Endothelial cell of umbilical vein (primary cell): ENCODE measurements around the gene CCL17.

Source experiments
- EZH2 ChIP-seq: IDR thresholded peaks from 2 replicates; pipeline ENCODE4 v1.6.1; 2012; ENCODE audit warnings: borderline replicate concordance, low read depth, mild to moderate bottlenecking, moderate library complexity, low read length, inconsistent platforms; ENCODE audit not compliant: severe bottlenecking
- FOS ChIP-seq: IDR thresholded peaks from 2 replicates; pipeline ENCODE4 v1.6.1; 2011; ENCODE audit warnings: mild to moderate bottlenecking, low read length, moderate library complexity, borderline replicate concordance; ENCODE audit not compliant: insufficient read depth
- GATA2 ChIP-seq: IDR thresholded peaks from 2 replicates; pipeline ENCODE4 v1.7.0; 2011; ENCODE audit warnings: low read depth, mild to moderate bottlenecking, moderate library complexity, mixed read lengths, low read length; ENCODE audit not compliant: insufficient read length, insufficient read depth
- JUN ChIP-seq: IDR thresholded peaks from 2 replicates; pipeline ENCODE4 v1.6.1; 2011; ENCODE audit warnings: borderline replicate concordance, low read depth; ENCODE audit not compliant: insufficient read length, insufficient read depth
- POLR2A ChIP-seq: IDR thresholded peaks from 2 replicates; pipeline ENCODE4 v1.6.1; 2012; ENCODE audit warnings: low read depth, mild to moderate bottlenecking, control low read depth, low read length
- POLR2AphosphoS5 ChIP-seq: IDR thresholded peaks from 2 replicates; pipeline ENCODE4 v1.6.1; 2012; ENCODE audit warnings: low read depth, mild to moderate bottlenecking, control low read depth, low read length, moderate library complexity; ENCODE audit not compliant: insufficient read depth
- TF ChIP-seq, protein P1 (sequence below), 2 donors: IDR thresholded peaks; 1 replicate in 1 of 2; 2 replicates in 1 of 2; pipeline ENCODE4 v1.5.1; 2011; ENCODE audit warnings: low read length in 2 of 2, mild to moderate bottlenecking in 2 of 2, moderate library complexity in 2 of 2, control low read depth in 1 of 2, inconsistent platforms in 1 of 2, low read depth in 1 of 2; ENCODE audit not compliant: insufficient read depth in 1 of 2; ENCODE audit errors: extremely low read depth in 1 of 2
- TF ChIP-seq, protein P2 (sequence below): IDR thresholded peaks from 2 replicates; pipeline ENCODE4 v1.6.1; 2011; ENCODE audit not compliant: insufficient read depth, insufficient read length

DNA sequence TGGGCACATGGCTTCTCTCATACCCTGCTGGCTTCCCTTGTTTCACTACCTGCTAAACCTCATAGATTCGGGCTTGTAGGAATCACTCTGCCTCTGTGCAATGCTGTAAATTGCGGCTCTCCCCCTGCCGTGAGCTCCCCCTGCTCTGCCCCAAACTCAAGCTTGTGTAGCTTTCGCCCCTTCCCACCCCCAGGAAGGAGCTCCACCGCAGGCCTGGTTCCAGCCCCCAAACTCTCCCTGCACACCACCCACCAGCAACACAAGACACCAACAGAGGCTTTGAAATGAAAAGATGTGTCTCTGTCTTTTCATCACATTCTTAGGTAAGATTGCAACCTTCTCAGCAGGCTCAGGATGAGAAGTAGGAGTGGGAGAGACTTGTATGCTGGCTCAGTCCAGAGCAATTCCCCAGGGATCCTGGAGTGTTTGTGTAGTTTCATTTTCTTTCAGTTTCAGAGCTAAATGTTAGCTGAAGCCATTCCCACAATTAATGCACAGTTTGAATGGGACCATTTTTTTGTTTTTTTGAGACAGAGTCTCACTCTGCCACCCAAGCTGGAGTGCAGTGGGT is 18.1 kb upstream of the CCL17 start:
- TF ChIP-seq POLR2AphosphoS5, result no peak
- TF ChIP-seq, protein P1, sequence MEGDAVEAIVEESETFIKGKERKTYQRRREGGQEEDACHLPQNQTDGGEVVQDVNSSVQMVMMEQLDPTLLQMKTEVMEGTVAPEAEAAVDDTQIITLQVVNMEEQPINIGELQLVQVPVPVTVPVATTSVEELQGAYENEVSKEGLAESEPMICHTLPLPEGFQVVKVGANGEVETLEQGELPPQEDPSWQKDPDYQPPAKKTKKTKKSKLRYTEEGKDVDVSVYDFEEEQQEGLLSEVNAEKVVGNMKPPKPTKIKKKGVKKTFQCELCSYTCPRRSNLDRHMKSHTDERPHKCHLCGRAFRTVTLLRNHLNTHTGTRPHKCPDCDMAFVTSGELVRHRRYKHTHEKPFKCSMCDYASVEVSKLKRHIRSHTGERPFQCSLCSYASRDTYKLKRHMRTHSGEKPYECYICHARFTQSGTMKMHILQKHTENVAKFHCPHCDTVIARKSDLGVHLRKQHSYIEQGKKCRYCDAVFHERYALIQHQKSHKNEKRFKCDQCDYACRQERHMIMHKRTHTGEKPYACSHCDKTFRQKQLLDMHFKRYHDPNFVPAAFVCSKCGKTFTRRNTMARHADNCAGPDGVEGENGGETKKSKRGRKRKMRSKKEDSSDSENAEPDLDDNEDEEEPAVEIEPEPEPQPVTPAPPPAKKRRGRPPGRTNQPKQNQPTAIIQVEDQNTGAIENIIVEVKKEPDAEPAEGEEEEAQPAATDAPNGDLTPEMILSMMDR (IDR thresholded peaks at IDR 0.05; ENCODE audit: extremely low read depth in 1 of 2, insufficient read depth in 1 of 2, low read depth in 1 of 2, low read length in 2 of 2), result no peak
- no peak for TF ChIP-seq EZH2
- TF ChIP-seq, protein P2, sequence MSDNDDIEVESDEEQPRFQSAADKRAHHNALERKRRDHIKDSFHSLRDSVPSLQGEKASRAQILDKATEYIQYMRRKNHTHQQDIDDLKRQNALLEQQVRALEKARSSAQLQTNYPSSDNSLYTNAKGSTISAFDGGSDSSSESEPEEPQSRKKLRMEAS, result no peak
- TF ChIP-seq POLR2A, result no peak
- no peak for TF ChIP-seq GATA2
- TF ChIP-seq FOS, result no peak
- TF ChIP-seq JUN, result no peak
